ENCODE results near the gene RNF41.

RNF41 gene

DNA sequence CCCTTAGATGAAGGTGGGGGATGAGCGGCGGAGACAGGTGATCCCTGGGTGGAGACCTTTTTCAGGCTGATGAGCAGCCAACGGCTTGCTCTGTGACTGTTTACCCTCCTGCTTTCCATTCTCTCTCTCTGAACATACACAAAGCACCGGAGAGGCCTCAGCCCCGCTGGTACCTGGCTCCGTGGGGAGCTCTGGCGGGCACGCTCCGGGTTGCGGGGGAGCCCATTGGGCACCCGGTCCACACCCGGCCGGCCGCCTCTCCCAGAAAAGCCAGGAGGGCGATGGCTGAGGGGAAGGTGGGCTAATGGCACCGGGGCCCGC lies 33.0 kb downstream of the RNF41 start:
- TF ChIP-seq, protein P1, sequence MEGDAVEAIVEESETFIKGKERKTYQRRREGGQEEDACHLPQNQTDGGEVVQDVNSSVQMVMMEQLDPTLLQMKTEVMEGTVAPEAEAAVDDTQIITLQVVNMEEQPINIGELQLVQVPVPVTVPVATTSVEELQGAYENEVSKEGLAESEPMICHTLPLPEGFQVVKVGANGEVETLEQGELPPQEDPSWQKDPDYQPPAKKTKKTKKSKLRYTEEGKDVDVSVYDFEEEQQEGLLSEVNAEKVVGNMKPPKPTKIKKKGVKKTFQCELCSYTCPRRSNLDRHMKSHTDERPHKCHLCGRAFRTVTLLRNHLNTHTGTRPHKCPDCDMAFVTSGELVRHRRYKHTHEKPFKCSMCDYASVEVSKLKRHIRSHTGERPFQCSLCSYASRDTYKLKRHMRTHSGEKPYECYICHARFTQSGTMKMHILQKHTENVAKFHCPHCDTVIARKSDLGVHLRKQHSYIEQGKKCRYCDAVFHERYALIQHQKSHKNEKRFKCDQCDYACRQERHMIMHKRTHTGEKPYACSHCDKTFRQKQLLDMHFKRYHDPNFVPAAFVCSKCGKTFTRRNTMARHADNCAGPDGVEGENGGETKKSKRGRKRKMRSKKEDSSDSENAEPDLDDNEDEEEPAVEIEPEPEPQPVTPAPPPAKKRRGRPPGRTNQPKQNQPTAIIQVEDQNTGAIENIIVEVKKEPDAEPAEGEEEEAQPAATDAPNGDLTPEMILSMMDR (IDR thresholded peaks at IDR 0.05; ENCODE audit: extremely low read depth, missing control alignments): no peak
- peak; percentile 28 for DNase-seq (ENCODE audit: low spot score)

- DNase-seq (ENCODE audit: low spot score): no peak
These were observed 33.5 kb downstream of the RNF41 start for GRCh38 chr12:56188131-56188777.

GRCh38 chr12:56186957-56187356 lies 34.8 kb downstream of the RNF41 start:
- TF ChIP-seq, protein P1 (IDR thresholded peaks at IDR 0.05; ENCODE audit: extremely low read depth, missing control alignments): no peak
- DNase-seq (ENCODE audit: low spot score): no peak

More at GRCh38 chr12:56188131-56188777, 33.5 kb downstream of the RNF41 start:
- TF ChIP-seq, protein P1 (IDR thresholded peaks at IDR 0.05; ENCODE audit: extremely low read depth, missing control alignments): no peak

GRCh38 chr12:56178347-56178746 lies 43.4 kb downstream of the RNF41 start:
- TF ChIP-seq, protein P1 (IDR thresholded peaks at IDR 0.05; ENCODE audit: extremely low read depth, missing control alignments): no peak
- DNase-seq (ENCODE audit: low spot score): no peak

DNA sequence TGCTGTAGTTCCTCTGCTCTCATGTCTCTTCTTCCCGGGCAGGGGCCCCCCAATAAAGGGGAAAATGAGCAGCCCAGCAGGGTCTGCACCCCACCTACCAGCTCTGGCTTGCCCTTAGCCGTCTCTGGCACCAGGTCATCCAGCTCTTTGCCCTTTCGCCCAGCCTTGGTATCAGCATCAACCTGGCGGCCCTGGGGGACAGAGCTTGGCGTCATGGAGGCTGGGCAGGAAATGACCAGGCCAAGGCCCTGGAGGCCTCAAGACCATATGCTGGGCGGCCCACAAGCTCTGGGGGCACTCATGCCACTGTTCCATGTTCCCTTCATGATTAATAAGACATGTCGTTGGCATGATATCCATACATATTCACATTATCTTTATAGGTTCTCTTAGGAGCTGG lies 48.9 kb downstream of the RNF41 start:
- no peak for DNase-seq (ENCODE audit: low spot score)
- TF ChIP-seq, protein P1 (IDR thresholded peaks at IDR 0.05; ENCODE audit: extremely low read depth, missing control alignments): no peak

GRCh38 chr12:56169229-56169759 lies 52.4 kb downstream of the RNF41 start:
- TF ChIP-seq, protein P1 (IDR thresholded peaks at IDR 0.05; ENCODE audit: extremely low read depth, missing control alignments): no peak

GRCh38 chr12:56165369-56165768 lies 56.4 kb downstream of the RNF41 start:
- TF ChIP-seq, protein P1 (IDR thresholded peaks at IDR 0.05; ENCODE audit: extremely low read depth, missing control alignments): no peak

More at GRCh38 chr12:56169229-56169759, 52.4 kb downstream of the RNF41 start:
- no peak for DNase-seq (ENCODE audit: low spot score)

More at GRCh38 chr12:56165369-56165768, 56.4 kb downstream of the RNF41 start:
- DNase-seq (ENCODE audit: low spot score): no peak
